ENCODE measurements around the gene HLCS.

HLCS gene

DNA sequence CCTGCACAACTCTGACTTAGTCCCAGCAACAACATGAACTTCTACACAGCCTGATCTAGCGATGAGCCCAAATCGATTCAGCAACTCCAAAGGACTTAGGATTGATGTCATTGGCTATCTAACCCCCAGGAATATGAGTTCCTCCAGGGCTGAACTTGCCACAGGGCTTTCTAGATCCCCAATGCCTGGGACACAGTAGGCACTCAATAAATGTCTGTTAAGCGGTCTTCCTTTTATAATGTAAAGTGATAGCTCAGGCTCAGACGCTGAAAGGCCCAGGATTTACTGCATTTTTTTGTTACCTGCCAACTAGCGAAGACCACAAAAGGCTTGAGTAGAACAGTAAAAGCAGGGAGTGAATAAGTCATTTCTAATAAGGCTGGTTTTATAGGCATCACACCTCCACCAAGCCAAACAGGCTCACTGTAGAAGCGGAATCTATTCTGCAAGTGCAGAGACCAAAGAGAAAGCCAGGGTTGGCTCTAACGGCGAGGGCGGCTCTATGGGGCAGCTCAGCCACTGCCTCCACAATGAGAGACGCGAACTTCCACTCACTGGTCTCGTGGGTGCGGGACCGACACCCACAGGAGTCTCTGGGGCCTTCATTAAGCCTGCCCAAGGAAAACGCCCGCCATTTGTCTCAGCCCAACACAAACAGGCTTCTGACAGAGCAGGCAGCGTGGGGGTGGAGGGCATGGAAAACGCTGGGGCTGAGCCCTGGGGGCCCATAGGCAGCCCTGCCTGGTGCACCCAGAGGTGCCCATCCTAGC lies 52.0 kb downstream of the HLCS start (continued):
- no peak for TF ChIP-seq ZNF626 (tag by site-specific recombination; IDR thresholded peaks at IDR 0.05)
- TF ChIP-seq, protein P1, sequence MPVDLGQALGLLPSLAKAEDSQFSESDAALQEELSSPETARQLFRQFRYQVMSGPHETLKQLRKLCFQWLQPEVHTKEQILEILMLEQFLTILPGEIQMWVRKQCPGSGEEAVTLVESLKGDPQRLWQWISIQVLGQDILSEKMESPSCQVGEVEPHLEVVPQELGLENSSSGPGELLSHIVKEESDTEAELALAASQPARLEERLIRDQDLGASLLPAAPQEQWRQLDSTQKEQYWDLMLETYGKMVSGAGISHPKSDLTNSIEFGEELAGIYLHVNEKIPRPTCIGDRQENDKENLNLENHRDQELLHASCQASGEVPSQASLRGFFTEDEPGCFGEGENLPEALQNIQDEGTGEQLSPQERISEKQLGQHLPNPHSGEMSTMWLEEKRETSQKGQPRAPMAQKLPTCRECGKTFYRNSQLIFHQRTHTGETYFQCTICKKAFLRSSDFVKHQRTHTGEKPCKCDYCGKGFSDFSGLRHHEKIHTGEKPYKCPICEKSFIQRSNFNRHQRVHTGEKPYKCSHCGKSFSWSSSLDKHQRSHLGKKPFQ (tag by site-specific recombination; IDR thresholded peaks at IDR 0.05), result peak; percentile 63; the same call in 1 of the 2 replicates
- no peak for TF ChIP-seq ZNF830 (tag by site-specific recombination; IDR thresholded peaks at IDR 0.05; ENCODE audit: low read depth)
- peak; percentile 88 for TF ChIP-seq ZBTB17 (tag by site-specific recombination; IDR thresholded peaks at IDR 0.05)
- no peak for TF ChIP-seq ZNF473 (tag by site-specific recombination; IDR thresholded peaks at IDR 0.05)
- TF ChIP-seq, protein P2, sequence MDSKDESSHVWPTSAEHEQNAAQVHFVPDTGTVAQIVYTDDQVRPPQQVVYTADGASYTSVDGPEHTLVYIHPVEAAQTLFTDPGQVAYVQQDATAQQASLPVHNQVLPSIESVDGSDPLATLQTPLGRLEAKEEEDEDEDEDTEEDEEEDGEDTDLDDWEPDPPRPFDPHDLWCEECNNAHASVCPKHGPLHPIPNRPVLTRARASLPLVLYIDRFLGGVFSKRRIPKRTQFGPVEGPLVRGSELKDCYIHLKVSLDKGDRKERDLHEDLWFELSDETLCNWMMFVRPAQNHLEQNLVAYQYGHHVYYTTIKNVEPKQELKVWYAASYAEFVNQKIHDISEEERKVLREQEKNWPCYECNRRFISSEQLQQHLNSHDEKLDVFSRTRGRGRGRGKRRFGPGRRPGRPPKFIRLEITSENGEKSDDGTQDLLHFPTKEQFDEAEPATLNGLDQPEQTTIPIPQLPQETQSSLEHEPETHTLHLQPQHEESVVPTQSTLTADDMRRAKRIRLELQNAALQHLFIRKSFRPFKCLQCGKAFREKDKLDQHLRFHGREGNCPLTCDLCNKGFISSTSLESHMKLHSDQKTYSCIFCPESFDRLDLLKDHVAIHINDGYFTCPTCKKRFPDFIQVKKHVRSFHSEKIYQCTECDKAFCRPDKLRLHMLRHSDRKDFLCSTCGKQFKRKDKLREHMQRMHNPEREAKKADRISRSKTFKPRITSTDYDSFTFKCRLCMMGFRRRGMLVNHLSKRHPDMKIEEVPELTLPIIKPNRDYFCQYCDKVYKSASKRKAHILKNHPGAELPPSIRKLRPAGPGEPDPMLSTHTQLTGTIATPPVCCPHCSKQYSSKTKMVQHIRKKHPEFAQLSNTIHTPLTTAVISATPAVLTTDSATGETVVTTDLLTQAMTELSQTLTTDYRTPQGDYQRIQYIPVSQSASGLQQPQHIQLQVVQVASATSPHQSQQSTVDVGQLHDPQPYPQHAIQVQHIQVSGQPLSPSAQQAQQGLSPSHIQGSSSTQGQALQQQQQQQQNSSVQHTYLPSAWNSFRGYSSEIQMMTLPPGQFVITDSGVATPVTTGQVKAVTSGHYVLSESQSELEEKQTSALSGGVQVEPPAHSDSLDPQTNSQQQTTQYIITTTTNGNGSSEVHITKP (tag by site-specific recombination; IDR thresholded peaks at IDR 0.05), result no peak
- TF ChIP-seq ZNF530 (tag by site-specific recombination; IDR thresholded peaks at IDR 0.05; ENCODE audit: low read depth), result no peak
- no peak for TF ChIP-seq ZNF791 (tag by site-specific recombination; IDR thresholded peaks at IDR 0.05)
- TF ChIP-seq SP2 (tag by site-specific recombination; IDR thresholded peaks at IDR 0.05), result no peak
- TF ChIP-seq WT1 (tag by site-specific recombination; IDR thresholded peaks at IDR 0.05), result no peak
- TF ChIP-seq ZNF354C (tag by site-specific recombination; IDR thresholded peaks at IDR 0.05; ENCODE audit: borderline replicate concordance, low read depth), result no peak
- peak; percentile 43; the same call in 1 of the 2 replicates for TF ChIP-seq FEZF1 (tag by site-specific recombination; IDR thresholded peaks at IDR 0.05)
- TF ChIP-seq MYNN (tag by site-specific recombination; IDR thresholded peaks at IDR 0.05; ENCODE audit: borderline replicate concordance), result no peak
- peak; percentile 87 for TF ChIP-seq KLF1 (tag by site-specific recombination; IDR thresholded peaks at IDR 0.05)
- no peak for TF ChIP-seq ZNF433 (tag by site-specific recombination; IDR thresholded peaks at IDR 0.05; ENCODE audit: low read depth)
- TF ChIP-seq, protein P3, sequence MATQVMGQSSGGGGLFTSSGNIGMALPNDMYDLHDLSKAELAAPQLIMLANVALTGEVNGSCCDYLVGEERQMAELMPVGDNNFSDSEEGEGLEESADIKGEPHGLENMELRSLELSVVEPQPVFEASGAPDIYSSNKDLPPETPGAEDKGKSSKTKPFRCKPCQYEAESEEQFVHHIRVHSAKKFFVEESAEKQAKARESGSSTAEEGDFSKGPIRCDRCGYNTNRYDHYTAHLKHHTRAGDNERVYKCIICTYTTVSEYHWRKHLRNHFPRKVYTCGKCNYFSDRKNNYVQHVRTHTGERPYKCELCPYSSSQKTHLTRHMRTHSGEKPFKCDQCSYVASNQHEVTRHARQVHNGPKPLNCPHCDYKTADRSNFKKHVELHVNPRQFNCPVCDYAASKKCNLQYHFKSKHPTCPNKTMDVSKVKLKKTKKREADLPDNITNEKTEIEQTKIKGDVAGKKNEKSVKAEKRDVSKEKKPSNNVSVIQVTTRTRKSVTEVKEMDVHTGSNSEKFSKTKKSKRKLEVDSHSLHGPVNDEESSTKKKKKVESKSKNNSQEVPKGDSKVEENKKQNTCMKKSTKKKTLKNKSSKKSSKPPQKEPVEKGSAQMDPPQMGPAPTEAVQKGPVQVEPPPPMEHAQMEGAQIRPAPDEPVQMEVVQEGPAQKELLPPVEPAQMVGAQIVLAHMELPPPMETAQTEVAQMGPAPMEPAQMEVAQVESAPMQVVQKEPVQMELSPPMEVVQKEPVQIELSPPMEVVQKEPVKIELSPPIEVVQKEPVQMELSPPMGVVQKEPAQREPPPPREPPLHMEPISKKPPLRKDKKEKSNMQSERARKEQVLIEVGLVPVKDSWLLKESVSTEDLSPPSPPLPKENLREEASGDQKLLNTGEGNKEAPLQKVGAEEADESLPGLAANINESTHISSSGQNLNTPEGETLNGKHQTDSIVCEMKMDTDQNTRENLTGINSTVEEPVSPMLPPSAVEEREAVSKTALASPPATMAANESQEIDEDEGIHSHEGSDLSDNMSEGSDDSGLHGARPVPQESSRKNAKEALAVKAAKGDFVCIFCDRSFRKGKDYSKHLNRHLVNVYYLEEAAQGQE (tag by site-specific recombination; IDR thresholded peaks at IDR 0.05), result no peak
- TF ChIP-seq, protein P4, sequence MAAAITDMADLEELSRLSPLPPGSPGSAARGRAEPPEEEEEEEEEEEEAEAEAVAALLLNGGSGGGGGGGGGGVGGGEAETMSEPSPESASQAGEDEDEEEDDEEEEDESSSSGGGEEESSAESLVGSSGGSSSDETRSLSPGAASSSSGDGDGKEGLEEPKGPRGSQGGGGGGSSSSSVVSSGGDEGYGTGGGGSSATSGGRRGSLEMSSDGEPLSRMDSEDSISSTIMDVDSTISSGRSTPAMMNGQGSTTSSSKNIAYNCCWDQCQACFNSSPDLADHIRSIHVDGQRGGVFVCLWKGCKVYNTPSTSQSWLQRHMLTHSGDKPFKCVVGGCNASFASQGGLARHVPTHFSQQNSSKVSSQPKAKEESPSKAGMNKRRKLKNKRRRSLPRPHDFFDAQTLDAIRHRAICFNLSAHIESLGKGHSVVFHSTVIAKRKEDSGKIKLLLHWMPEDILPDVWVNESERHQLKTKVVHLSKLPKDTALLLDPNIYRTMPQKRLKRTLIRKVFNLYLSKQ (tag by site-specific recombination; IDR thresholded peaks at IDR 0.05; ENCODE audit: borderline replicate concordance), result no peak
- TF ChIP-seq ZNF501 (tag by site-specific recombination; IDR thresholded peaks at IDR 0.05), result no peak
- TF ChIP-seq, protein P5, sequence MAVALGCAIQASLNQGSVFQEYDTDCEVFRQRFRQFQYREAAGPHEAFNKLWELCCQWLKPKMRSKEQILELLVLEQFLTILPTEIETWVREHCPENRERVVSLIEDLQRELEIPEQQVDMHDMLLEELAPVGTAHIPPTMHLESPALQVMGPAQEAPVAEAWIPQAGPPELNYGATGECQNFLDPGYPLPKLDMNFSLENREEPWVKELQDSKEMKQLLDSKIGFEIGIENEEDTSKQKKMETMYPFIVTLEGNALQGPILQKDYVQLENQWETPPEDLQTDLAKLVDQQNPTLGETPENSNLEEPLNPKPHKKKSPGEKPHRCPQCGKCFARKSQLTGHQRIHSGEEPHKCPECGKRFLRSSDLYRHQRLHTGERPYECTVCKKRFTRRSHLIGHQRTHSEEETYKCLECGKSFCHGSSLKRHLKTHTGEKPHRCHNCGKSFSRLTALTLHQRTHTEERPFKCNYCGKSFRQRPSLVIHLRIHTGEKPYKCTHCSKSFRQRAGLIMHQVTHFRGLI (tag by site-specific recombination; IDR thresholded peaks at IDR 0.05), result peak; percentile 63
- TF ChIP-seq ZNF571 (tag by site-specific recombination; IDR thresholded peaks at IDR 0.05), result no peak
- no peak for TF ChIP-seq ZNF521 (tag by site-specific recombination; IDR thresholded peaks at IDR 0.05)
- TF ChIP-seq ZNF555 (tag by site-specific recombination; conservative IDR thresholded peaks at IDR 0.05), result no peak
- TF ChIP-seq, protein P6, sequence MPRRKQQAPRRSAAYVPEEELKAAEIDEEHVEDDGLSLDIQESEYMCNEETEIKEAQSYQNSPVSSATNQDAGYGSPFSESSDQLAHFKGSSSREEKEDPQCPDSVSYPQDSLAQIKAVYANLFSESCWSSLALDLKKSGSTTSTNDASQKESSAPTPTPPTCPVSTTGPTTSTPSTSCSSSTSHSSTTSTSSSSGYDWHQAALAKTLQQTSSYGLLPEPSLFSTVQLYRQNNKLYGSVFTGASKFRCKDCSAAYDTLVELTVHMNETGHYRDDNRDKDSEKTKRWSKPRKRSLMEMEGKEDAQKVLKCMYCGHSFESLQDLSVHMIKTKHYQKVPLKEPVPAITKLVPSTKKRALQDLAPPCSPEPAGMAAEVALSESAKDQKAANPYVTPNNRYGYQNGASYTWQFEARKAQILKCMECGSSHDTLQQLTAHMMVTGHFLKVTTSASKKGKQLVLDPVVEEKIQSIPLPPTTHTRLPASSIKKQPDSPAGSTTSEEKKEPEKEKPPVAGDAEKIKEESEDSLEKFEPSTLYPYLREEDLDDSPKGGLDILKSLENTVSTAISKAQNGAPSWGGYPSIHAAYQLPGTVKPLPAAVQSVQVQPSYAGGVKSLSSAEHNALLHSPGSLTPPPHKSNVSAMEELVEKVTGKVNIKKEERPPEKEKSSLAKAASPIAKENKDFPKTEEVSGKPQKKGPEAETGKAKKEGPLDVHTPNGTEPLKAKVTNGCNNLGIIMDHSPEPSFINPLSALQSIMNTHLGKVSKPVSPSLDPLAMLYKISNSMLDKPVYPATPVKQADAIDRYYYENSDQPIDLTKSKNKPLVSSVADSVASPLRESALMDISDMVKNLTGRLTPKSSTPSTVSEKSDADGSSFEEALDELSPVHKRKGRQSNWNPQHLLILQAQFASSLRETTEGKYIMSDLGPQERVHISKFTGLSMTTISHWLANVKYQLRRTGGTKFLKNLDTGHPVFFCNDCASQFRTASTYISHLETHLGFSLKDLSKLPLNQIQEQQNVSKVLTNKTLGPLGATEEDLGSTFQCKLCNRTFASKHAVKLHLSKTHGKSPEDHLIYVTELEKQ (tag by site-specific recombination; IDR thresholded peaks at IDR 0.05; ENCODE audit: borderline replicate concordance), result no peak
- no peak for TF ChIP-seq KLF8 (tag by site-specific recombination; IDR thresholded peaks at IDR 0.05)
